ENCODE measurements around the gene UBE2N. TPM values are rescaled to one million over a fixed set of nuclear protein-coding genes. Genes with fewer than 3 reads are reported as not detected.

Gene UBE2N, protein sequence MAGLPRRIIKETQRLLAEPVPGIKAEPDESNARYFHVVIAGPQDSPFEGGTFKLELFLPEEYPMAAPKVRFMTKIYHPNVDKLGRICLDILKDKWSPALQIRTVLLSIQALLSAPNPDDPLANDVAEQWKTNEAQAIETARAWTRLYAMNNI
- total RNA-seq = 100 to 1,000 TPM; 138 to 143 TPM

GRCh38 chr12:93441617-93442410 is at the start of gene UBE2N:
Gene UBE2N (minus strand): TSS chr12:93441947. CDS start chr12:93441884, 63 bp downstream.

GRCh38 chr12:93467351-93468007 is 25.7 kb upstream of the UBE2N start, which contains the start of gene MRPL42:
Gene MRPL42 (plus strand): TSS chr12:93467514. CDS start chr12:93469286, 1,772 bp downstream.

DNA sequence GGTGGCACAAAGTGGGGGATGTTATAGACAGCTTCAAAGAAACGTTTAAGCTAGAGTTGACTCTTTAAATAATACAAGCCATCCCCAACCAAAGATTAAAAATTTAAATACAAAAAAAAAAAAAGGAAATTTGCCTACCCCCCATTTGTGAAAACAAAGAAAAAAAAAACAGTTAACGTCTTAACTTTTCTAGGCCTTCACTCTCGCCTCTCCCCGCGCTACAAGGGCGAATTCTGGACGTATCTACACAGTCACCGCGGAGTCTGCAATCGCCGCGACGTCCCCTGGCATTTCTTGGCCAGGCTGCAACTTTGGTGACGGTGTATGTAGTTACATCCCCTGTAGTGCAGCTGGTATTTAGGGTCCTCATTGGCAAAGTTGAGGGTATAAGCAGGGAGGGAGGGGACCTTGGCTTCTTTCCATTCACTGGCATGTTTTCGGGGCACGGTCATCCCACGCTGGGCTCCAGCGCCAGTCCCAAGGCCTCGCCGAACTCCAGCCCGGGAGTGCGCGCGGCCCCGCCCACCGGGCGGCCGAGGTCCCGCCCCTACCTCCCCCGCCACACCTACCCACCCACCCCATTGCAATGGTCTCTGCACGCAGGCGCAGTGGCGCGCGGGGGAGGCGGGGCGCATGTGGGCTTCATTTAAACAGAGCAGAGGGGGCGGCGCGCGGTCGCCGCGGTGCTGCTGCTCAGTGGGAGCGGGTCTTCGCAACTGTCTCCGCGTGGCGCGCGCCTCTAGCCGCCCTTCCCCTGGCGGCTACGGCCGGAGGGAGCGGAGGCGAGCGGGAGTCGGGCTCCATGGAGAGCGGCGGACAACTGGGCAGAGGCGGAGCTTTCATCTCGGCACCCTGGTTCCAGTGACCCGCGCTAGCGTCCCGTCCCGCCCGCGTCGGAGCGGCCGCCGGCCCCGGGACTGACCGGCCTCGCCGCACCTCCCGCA is 64.2 kb downstream of the UBE2N start, which contains the start of gene NUDT4:
NUDT4 (plus strand) TSS at position 674 of the 944 bp plus-strand sequence. CDS start 398 bp downstream, outside the sequence.

Other genes starting within 250 kb of the UBE2N start
- gene NUDT4, start 64.0 kb downstream of the UBE2N start, total RNA-seq = 10 to 100 TPM; 42.1 to 44.9 TPM
- 10 to 100 TPM; 55.2 to 57.2 TPM for gene MRPL42, start 25.6 kb upstream of the UBE2N start, total RNA-seq
- gene SOCS2, start 130.7 kb upstream of the UBE2N start, total RNA-seq = 100 to 1,000 TPM; 131 to 132 TPM
- 10 to 100 TPM; 11.9 to 13.0 TPM for gene CRADD, start 235.4 kb upstream of the UBE2N start, total RNA-seq

Data from activated naive CD4-positive, alpha-beta T cell treated with anti-CD3 and anti-CD28 coated beads, Interleukin-2, amount 10 ng/mL, durations not matched to agents 5 hours and 36 hours (primary cell).